Erythroblast (primary cell): Measurements from ENCODE around the gene GSN.

Source experiments
- DNase-seq, 2 experiments: peaks; one replicate each; lab custom pipeline; 2025; lab: John Stamatoyannopoulos, UW
- GATA1 ChIP-seq: IDR thresholded peaks from 2 replicates; pipeline ENCODE4 v1.6.1; 2011; ENCODE audit warnings: low read depth, mild to moderate bottlenecking, control low read depth, low read length, moderate library complexity
- POLR2A ChIP-seq: IDR thresholded peaks from 2 replicates; pipeline ENCODE4 v1.6.1; 2011; ENCODE audit warnings: mild to moderate bottlenecking, low read length

GSN gene

DNA sequence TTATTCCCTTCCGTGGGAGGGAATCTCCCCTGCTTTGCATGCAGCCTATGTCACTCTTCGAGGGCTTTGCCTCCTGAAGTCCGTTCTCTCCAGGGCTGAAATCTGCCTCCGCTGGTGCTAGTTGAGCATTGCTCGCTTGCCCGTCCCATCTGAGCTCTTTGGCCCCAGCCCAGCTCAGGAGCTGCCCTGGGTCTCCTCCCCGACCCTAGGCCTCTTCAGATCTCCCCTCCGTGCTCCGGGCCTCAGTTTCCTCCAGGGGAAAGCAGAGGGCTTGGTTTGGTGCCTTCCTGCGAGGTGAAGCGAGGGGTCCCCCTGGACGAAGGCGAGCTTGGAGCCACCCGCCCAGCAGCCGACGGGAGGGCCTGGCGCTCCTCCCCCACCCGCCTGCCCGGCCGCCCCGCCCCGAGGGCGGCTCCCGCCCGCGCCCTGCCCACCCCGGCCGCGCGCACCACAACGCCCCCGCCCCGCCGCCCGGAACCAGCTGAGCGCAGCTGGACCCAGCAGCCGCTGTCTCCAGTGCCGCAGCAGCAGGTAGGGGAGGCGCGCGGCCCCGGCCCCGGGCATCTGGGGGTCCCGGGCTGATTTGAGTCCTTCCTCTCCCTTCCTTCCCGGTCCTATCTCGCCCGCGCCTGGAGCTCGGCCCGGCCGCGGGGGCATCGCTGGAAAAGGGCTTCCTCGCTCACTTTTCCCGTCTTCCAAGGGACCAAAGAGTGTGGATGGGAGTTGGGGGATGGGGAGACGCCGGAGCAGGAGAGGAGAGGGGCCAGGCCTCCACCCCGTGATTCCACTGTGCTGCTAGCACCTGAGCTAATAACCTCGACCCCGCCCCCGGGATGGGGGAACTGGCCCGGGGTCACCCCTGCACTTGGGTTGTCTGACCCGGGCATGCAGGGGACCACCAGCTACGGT, at the start of gene GSN:
Gene GSN (plus strand): TSS at position 474 of the 909 bp plus-strand sequence. CDS start 33,810 bp downstream, outside the sequence.
- TF ChIP-seq POLR2A (no peak), GATA1 (no peak)

GRCh38 chr9:121218357-121219027, 49.5 kb upstream of the GSN start:
- no peak for TF ChIP-seq GATA1
- TF ChIP-seq POLR2A, result no peak

More for the DNA sequence above, at the start of gene GSN:
- peak; percentile 57 to 73 for DNase-seq

DNA sequence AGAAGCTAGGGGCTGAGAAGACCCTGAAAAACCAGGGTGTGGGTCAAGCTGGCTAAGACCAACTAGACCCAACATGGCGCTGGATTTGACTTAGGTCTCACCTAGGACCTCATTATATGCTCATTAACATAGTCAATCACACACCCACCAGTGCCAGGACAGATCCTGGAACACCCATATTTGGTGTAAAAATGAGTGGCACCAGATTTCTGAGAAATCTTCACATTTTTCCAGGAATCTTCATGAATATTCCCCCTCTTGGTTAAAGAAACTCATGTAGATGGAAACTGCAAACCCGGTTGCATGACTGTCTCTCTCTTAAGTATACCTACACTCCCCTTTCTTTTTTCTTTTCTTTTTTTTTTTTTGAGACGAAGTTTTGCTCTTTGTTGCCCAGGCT, 48.4 kb upstream of the GSN start:
- TF ChIP-seq GATA1, result no peak
- no peak for TF ChIP-seq POLR2A
- DNase-seq, result no peak

More at GRCh38 chr9:121218357-121219027, 49.5 kb upstream of the GSN start:
- no peak for DNase-seq

DNA sequence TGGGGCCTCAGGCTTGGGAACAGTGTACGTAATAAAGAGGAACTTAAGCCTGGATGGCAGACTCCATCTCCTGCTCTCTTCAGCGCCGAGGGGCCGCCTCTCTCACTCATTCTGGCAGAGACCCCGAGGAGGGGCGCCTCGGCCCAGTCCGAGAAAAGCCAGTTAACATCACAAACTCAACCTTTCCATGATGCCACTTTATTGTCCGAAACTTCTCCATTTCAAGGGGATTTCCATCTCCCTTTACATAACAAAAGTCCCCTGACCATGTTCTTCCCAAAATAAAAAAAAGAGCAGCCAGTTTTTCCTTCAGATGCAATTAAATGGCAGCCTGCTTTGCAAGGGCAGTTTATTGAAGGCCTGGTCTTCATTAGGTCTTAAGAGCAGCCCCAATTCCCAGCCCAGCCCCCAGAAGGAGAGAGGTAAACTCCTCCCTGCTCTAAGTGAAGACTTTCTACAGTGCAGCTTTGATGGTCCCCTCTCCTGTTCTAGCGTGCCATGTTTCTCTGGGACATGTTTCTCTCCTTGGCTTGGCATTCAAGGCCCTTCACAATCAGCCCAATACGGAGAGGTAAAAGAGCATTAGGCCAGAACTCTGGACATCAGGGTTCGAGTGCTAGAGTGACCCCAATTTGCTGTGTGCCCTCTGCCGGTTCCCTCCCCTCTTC, 46.8 kb upstream of the GSN start:
- TF ChIP-seq GATA1 (no peak), POLR2A (no peak)
- no peak for DNase-seq

GRCh38 chr9:121221664-121222055, 46.3 kb upstream of the GSN start:
- no peak for DNase-seq
- TF ChIP-seq GATA1, result no peak
- TF ChIP-seq POLR2A, result no peak

DNA sequence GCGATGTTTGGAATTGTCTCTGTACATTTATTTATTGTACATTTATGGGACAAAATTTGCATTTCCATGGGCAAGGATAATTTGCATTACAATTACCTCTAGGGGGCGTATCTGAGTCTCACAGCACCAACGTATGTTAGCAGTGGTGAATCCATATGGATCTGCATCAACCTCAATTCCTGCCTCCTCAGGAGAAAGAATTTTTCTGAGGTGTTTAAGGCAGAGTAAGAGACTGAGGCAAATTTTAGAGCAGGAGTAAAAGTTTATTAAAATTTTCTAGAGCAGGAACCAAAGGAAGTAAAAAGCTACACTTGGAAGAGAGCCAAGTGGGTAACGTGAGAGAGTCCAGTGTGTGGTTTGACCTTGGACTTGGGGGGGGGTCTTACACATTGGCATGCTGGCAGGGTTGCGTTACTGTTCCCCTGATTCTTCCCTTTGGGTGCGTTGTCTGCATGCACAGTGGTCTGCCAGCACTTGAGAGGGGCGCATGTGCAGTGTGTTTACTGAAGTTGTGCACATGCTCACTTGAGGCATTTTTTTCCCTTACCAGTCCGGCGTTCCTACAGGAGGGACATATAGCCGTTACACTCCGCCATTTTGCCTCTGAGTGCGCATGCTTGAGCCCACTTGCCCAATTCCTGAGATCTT, 45.3 kb upstream of the GSN start:
- TF ChIP-seq GATA1 (no peak), POLR2A (no peak)
- DNase-seq, result peak; percentile 47 to 67

- TF ChIP-seq POLR2A (no peak), GATA1 (no peak)
- no peak for DNase-seq
Measured at GRCh38 chr9:121225240-121225639, 42.7 kb upstream of the GSN start.

DNA sequence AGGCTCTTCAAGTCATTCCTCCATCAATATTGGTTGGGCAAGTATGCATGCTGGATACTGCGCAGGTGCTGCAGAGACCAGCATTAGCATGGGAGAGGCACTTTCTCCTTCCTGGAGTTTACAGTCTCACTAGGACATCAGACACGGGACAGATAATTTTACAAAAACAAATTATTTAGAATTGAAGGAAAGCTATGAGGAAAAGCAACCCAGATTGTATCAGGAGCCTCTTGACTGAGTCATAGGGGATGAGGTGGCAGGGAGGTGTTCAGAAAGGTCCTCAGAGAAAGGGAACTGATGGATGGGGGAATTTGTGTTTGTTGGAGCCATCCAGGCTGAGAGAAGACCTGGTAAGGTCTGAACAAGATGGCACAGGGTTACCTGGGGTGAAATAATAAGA, 41.8 kb upstream of the GSN start:
- TF ChIP-seq GATA1 (no peak), POLR2A (no peak)
- peak in 1 of 2 experiments; percentile 25 for DNase-seq

GRCh38 chr9:121227862-121228261, 40.1 kb upstream of the GSN start:
- TF ChIP-seq GATA1 (no peak), POLR2A (no peak)

DNA sequence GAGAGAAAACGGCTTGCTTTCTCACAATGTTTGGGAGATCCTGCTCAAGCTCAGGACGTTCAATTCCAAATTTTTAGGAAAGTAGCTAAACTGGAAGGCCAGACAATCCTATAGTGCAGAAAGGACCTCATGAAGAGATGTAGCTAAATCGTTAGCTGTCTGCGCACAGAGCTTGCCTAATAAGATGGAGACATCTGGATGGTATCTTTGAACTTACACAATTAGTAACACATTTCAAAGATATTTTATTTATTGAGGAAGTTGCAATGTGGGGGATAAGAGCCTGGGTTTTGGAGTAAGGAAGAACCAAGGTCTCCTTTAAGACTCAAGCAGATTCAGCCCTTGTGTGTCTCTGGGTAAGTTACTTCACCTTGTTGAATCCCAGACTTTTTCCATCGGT, 37.7 kb upstream of the GSN start:
- DNase-seq, result no peak
- no peak for TF ChIP-seq POLR2A
- no peak for TF ChIP-seq GATA1

More at GRCh38 chr9:121227862-121228261, 40.1 kb upstream of the GSN start:
- no peak for DNase-seq

DNA sequence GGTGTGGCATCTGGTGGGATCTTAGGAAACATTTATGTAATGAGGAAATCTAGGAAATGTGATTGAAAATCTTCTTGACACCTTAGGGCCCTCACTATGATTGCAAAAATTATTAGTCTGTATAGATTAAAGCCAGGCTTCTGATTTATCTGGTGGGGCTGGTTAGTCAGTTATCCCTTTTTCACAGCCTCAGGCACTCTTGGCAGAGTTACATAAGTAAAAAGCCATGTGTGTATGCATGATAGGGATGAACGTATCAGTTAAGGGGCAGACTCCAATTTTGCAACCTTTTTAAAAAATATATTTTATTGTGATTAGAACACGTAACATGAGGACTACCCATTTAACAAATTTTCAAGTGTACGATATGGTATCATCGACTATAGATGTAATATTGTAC, 35.7 kb upstream of the GSN start:
- DNase-seq, result peak; percentile 14 to 45
- TF ChIP-seq POLR2A, result no peak
- no peak for TF ChIP-seq GATA1

DNA sequence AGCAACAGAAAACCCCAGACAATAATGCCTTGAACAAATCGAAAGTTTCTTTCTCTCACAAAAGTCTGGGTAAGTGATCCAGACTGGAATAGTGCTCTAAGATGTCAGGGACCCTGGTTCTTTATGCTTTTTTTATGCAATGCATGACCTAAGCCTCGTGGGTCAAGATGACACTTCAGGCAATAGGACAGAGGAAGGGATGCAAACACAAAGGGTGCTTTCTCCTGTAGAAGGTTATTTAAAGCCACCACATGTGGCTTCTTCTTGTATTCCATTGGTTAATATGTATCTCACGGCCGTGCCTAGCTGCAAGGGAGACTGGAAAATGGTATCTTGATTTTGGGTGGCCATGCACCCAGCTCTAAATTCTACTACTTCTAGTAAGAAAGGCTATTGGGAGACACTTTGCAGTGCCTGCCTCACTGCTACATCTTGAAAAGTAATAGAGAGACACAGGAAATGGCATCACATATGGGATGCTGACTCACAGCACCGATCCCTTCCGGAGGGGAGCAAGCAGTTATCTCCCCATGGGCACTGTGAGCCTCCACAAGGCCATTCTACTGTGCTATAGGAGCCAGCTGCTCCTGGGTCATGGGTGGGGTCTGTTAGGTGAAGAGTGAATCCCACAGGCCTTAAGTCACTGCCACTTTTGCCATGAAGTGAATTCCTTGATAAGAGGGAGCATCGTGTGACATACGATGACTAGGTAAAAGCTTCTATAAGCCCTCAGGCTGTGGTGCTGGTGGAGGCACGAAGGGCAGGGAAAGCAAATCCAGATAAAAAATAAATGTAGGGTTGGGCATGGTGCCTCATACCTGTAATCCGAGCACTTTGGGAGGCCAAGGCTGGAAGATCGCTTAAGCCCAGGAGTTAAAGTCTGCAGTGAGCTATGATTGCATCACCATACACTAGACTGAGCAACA, 33.8 kb upstream of the GSN start:
- no peak for DNase-seq
- TF ChIP-seq POLR2A (no peak), GATA1 (no peak)

DNA sequence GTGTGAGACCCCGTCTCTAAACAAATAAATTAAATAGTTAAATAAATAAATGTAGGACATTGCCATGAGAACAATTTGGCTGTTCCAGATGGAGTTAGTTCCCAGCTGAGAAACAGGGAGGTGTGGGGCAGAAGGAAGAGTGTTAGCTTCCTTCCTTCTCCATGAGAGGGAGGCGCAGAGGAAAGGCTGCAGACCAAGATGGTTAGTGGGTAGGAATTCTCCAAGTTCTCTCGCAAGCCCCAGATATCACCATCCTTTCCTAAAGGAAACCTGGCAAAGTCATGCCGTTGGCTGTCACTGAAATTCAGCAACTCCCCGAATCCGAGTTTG, 33.2 kb upstream of the GSN start:
- no peak for DNase-seq
- TF ChIP-seq POLR2A (no peak), GATA1 (no peak)
